ENCODE data around the gene VEGFB. TPM values are rescaled to one million over a fixed set of nuclear protein-coding genes. Genes with fewer than 3 reads are reported as not detected.
A peak's percentile ranks its signal among the peaks of the same experiment; 100 is the strongest.

The VEGFB gene
- total RNA-seq, 6 experiments from 2014 or later: 7.5 to 33.2 (median 16.6) TPM

DNA sequence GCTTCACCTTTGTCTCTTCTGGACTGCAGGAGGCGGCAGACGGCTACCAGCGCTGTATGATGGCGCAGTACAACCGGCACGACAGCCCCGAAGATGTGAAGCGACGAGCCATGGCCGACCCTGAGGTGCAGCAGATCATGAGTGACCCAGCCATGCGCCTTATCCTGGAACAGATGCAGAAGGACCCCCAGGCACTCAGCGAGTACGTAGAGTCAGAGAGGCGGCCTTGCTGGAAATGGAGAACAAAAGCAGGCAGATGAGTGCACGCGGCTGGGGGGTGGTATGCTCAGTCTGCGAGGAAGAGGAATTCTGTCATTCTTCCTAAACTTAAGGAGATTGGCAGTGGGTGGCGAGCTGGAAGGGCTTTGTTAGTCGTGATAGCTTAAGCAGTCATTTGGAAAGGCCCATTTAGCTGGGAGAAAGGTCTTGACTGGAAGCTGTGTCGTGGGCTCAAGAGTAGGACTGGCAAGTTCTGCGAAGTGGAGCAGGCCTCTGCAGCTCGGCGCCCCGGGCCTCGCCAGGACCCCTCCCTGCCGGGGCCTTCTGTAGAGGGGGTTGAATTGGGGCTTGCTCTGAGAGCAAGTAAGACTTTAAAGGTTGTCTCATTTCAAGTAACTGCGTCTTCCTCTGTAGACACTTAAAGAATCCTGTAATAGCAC lies 30.8 kb upstream of the VEGFB start:
- WGBS (ENCODE audit: insufficient coverage, low coverage, low lambda C conversion rate, missing lambda C conversion rate): 96% methylated on average over 20 of the region's 27 CpGs
- no peak overlapping the region for H3K4me3 ChIP-seq
- no peak for ATAC-seq
- H3K9me3 ChIP-seq: no peaks in the 10 kb centered on the region
- H3K27me3 ChIP-seq: no peaks in the 10 kb centered on the region
- no peak for DNase-seq
- H3K27ac ChIP-seq: no peak overlapping the region
- peaks cover 12 to 74% (median 26%) of the 10 kb centered on the region in 4 donors for H3K36me3 ChIP-seq
- intact Hi-C loops (cut with DNase I): no loop called here
- TF ChIP-seq POLR2A (IDR thresholded peaks at IDR 0.05): no peak
- TF ChIP-seq, protein P1, sequence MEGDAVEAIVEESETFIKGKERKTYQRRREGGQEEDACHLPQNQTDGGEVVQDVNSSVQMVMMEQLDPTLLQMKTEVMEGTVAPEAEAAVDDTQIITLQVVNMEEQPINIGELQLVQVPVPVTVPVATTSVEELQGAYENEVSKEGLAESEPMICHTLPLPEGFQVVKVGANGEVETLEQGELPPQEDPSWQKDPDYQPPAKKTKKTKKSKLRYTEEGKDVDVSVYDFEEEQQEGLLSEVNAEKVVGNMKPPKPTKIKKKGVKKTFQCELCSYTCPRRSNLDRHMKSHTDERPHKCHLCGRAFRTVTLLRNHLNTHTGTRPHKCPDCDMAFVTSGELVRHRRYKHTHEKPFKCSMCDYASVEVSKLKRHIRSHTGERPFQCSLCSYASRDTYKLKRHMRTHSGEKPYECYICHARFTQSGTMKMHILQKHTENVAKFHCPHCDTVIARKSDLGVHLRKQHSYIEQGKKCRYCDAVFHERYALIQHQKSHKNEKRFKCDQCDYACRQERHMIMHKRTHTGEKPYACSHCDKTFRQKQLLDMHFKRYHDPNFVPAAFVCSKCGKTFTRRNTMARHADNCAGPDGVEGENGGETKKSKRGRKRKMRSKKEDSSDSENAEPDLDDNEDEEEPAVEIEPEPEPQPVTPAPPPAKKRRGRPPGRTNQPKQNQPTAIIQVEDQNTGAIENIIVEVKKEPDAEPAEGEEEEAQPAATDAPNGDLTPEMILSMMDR (IDR thresholded peaks at IDR 0.05): no peak
- peaks cover 0 to 4% (median 0%) of the 10 kb centered on the region in 4 donors for H3K4me1 ChIP-seq

DNA sequence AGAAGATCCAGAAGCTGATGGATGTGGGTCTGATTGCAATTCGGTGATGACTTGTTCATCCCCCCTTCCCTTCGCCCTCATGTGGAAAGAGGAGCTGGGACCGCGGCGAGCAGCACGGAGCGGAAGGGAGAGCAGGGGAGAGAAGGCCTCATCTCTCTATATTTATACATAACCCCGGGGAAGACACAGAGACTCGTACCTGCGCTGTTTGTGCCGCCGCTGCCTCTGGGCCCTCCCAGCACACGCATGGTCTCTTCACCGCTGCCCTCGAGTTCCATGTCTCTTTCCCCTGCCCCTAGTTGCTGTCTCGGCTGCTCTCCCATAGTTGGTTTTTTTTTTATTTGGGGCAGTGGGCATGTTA lies 30.3 kb upstream of the VEGFB start:
- 82% methylated on average over 10 of the region's 16 CpGs for WGBS (ENCODE audit: insufficient coverage, low coverage, low lambda C conversion rate, missing lambda C conversion rate)
- no peaks in the 10 kb centered on the region for H3K9me3 ChIP-seq
- H3K36me3 ChIP-seq: peaks cover 12 to 69% (median 23%) of the 10 kb centered on the region in 4 donors
- H3K27me3 ChIP-seq: no peaks in the 10 kb centered on the region
- ATAC-seq (no peak), DNase-seq (no peak)
- no peak overlapping the region for H3K27ac ChIP-seq
- TF ChIP-seq POLR2A (IDR thresholded peaks at IDR 0.05): no peak
- peaks cover 0 to 6% (median 0%) of the 10 kb centered on the region in 4 donors for H3K4me1 ChIP-seq
- intact Hi-C loops (cut with DNase I): no loop called here
- H3K4me3 ChIP-seq: no peak overlapping the region

- Histone ChIP-seq H3K9me3 (no peaks in the 10 kb centered on the region), H3K4me1 (peaks cover 0 to 6% (median 0%) of the 10 kb centered on the region in 4 donors), H3K27ac (peak overlapping the region in 2 of 3 donors; percentile 13 to 36), H3K27me3 (no peaks in the 10 kb centered on the region), H3K36me3 (peaks cover 12 to 66% (median 22%) of the 10 kb centered on the region in 4 donors), H3K4me3 (no peak overlapping the region)
- intact Hi-C loops (cut with DNase I): no loop called here
- 39% methylated on average over 6 of the region's 7 CpGs for WGBS (ENCODE audit: insufficient coverage, low coverage, low lambda C conversion rate, missing lambda C conversion rate)
- ATAC-seq (peak; percentile 57 to 67 (median 58)), DNase-seq (peak; percentile 79 to 85 (median 81))
- no peak for TF ChIP-seq POLR2A (IDR thresholded peaks at IDR 0.05)
- TF ChIP-seq, protein P1 (IDR thresholded peaks at IDR 0.05): peak; percentile 49 to 68 (median 65)
Observed at GRCh38 chr11:64204464-64204989, 29.9 kb upstream of the VEGFB start.

- peaks cover 12 to 54% (median 17%) of the 10 kb centered on the region in 4 donors for H3K36me3 ChIP-seq
- intact Hi-C loops (cut with DNase I): no loop called here
- peak; percentile 45 to 59 (median 53) for ATAC-seq
Observed at GRCh38 chr11:64206457-64207255, 27.7 kb upstream of the VEGFB start, which contains the start of gene FERMT3. FERMT3 (plus strand) TSS chr11:64206721; CDS start chr11:64207365, 644 bp downstream.

More at GRCh38 chr11:64206457-64207255, 27.7 kb upstream of the VEGFB start, which contains the start of gene FERMT3:
- 17% methylated on average over 1 of the region's 27 CpGs for WGBS (ENCODE audit: insufficient coverage, low coverage, low lambda C conversion rate, missing lambda C conversion rate)
- peak; percentile 72 to 81 (median 80) for DNase-seq
- Histone ChIP-seq H3K4me1 (peaks cover 0 to 6% (median 0%) of the 10 kb centered on the region in 4 donors), H3K27me3 (no peaks in the 10 kb centered on the region), H3K4me3 (peak within 1 kb of the TSS; percentile 25 to 48 (median 37)), H3K27ac (peak within 1 kb of the TSS; percentile 68 to 88 (median 85)), H3K9me3 (no peaks in the 10 kb centered on the region)
- TF ChIP-seq POLR2A (IDR thresholded peaks at IDR 0.05): no peak
- TF ChIP-seq, protein P1 (IDR thresholded peaks at IDR 0.05): no peak
